HEK293 (cell line): ENCODE data around the gene TNS3.

Experiments used
- CTCF ChIA-PET: fragments of 350-600 bp; formaldehyde crosslinking; extraction: SDS; loops from one replicate; lab custom pipeline; 2021; ENCODE audit warnings: antibody characterized with exemption; lab: Yijun Ruan, JAX
- POLR2A ChIA-PET: fragments of 300-600 bp; formaldehyde crosslinking; extraction: SDS; loops from one replicate; lab custom pipeline; 2020; ENCODE audit warnings: antibody characterized with exemption, inconsistent platforms; lab: Yijun Ruan, JAX
- H3K27ac ChIP-seq: fragments of 200-500 bp; sonication (Bioruptor generic); 2 replicates; pipeline ENCODE4 v1.5.1; 2014; ENCODE audit warnings: low read depth, low read length, control low read depth, inconsistent platforms; ENCODE audit errors: extremely low read depth
- H3K36me3 ChIP-seq, 2 experiments: fragments of 200-500 bp in 1 of 2; sonication (Bioruptor generic) in 1 of 2; 1 replicate in 1 of 2; 2 replicates in 1 of 2; pipeline ENCODE4 v1.5.1; 2014 to 2017; ENCODE audit warnings: inconsistent platforms in 2 of 2, low read length in 2 of 2; ENCODE audit not compliant: control insufficient read depth in 2 of 2, insufficient read depth in 1 of 2
- H3K4me1 ChIP-seq: fragments of 200-500 bp; sonication (Bioruptor generic); 2 replicates; pipeline ENCODE4 v1.5.1; 2014; ENCODE audit warnings: mild to moderate bottlenecking, low read length, inconsistent platforms; ENCODE audit not compliant: control insufficient read depth, insufficient read depth
- H3K4me3 ChIP-seq: 2 replicates; pipeline ENCODE4 v1.5.1; 2011; ENCODE audit warnings: low read depth, mild to moderate bottlenecking, control low read depth, low read length, moderate library complexity
- H3K9me3 ChIP-seq: fragments of 200-500 bp; sonication (Bioruptor generic); 2 replicates; pipeline ENCODE4 v1.5.1; 2014; ENCODE audit warnings: low read depth, low read length, inconsistent platforms; ENCODE audit not compliant: control insufficient read depth, insufficient read depth
- EGR2 ChIP-seq: fragments of 450-650 bp; formaldehyde crosslinking; IDR thresholded peaks from 2 replicates; pipeline ENCODE4 v1.5.1; 2016; ENCODE audit warnings: low read depth, missing biosample characterization, missing genetic modification characterization
- KLF10 ChIP-seq: fragments of 450-650 bp; IDR thresholded peaks from 2 replicates; pipeline ENCODE4 v1.5.1; 2018; ENCODE audit warnings: missing biosample characterization, mild to moderate bottlenecking, missing genetic modification characterization
- RBAK ChIP-seq: fragments of 450-650 bp; formaldehyde crosslinking; IDR thresholded peaks from 2 replicates; pipeline ENCODE4 v1.5.1; 2016; ENCODE audit warnings: missing biosample characterization, missing genetic modification characterization
- SP7 ChIP-seq: fragments of 450-650 bp; formaldehyde crosslinking; IDR thresholded peaks from 2 replicates; pipeline ENCODE4 v1.5.1; 2016; ENCODE audit warnings: missing biosample characterization, missing genetic modification characterization
- TRIM28 ChIP-seq: IDR thresholded peaks from 2 replicates; pipeline ENCODE4 v1.6.1; 2011; ENCODE audit warnings: low read length, control low read depth, borderline replicate concordance
- ZFHX2 ChIP-seq: fragments of 450-650 bp; formaldehyde crosslinking; conservative IDR thresholded peaks from 2 replicates; pipeline ENCODE4 v1.5.1; 2016; ENCODE audit warnings: missing biosample characterization, missing genetic modification characterization
- ZFP41 ChIP-seq: fragments of 450-650 bp; formaldehyde crosslinking; IDR thresholded peaks from 2 replicates; pipeline ENCODE4 v1.5.1; 2016; ENCODE audit warnings: missing biosample characterization, missing genetic modification characterization, borderline replicate concordance
- ZIC2 ChIP-seq: fragments of 450-650 bp; formaldehyde crosslinking; IDR thresholded peaks from 2 replicates; pipeline ENCODE4 v1.5.1; 2016; ENCODE audit warnings: missing biosample characterization, missing genetic modification characterization
- ZNF140 ChIP-seq: fragments of 450-650 bp; formaldehyde crosslinking; IDR thresholded peaks from 2 replicates; pipeline ENCODE4 v1.5.1; 2016; ENCODE audit warnings: missing biosample characterization, missing genetic modification characterization
- ZNF2 ChIP-seq: fragments of 450-650 bp; formaldehyde crosslinking; IDR thresholded peaks from 2 replicates; pipeline ENCODE4 v1.5.1; 2016; ENCODE audit warnings: missing biosample characterization, missing genetic modification characterization
- ZNF223 ChIP-seq: fragments of 450-650 bp; formaldehyde crosslinking; IDR thresholded peaks from 2 replicates; pipeline ENCODE4 v1.5.1; 2016; ENCODE audit warnings: missing biosample characterization, missing genetic modification characterization
- ZNF311 ChIP-seq: fragments of 450-650 bp; formaldehyde crosslinking; IDR thresholded peaks from 2 replicates; pipeline ENCODE4 v1.5.1; 2017; ENCODE audit warnings: missing biosample characterization, missing genetic modification characterization, borderline replicate concordance
- ZNF366 ChIP-seq: fragments of 450-650 bp; formaldehyde crosslinking; conservative IDR thresholded peaks from 2 replicates; pipeline ENCODE4 v1.5.1; 2016; ENCODE audit warnings: missing biosample characterization, missing genetic modification characterization
- ZNF530 ChIP-seq: fragments of 450-650 bp; formaldehyde crosslinking; IDR thresholded peaks from 2 replicates; pipeline ENCODE4 v1.5.1; 2016; ENCODE audit warnings: low read depth, missing biosample characterization, missing genetic modification characterization
- ZNF677 ChIP-seq: fragments of 450-650 bp; IDR thresholded peaks from 2 replicates; pipeline ENCODE4 v1.5.0; 2018; ENCODE audit warnings: missing biosample characterization, mild to moderate bottlenecking, missing genetic modification characterization, moderate library complexity
- ZNF785 ChIP-seq: fragments of 450-650 bp; formaldehyde crosslinking; IDR thresholded peaks from 2 replicates; pipeline ENCODE4 v1.5.1; 2016; ENCODE audit warnings: missing biosample characterization, missing genetic modification characterization
- ZNF837 ChIP-seq: fragments of 450-650 bp; formaldehyde crosslinking; IDR thresholded peaks from 2 replicates; pipeline ENCODE4 v1.5.1; 2016; ENCODE audit warnings: missing biosample characterization, missing genetic modification characterization
- ZSCAN4 ChIP-seq: fragments of 450-650 bp; formaldehyde crosslinking; IDR thresholded peaks from 2 replicates; pipeline ENCODE4 v1.5.1; 2017; ENCODE audit warnings: missing biosample characterization, missing genetic modification characterization
- ZXDB ChIP-seq: fragments of 450-650 bp; formaldehyde crosslinking; IDR thresholded peaks from 2 replicates; pipeline ENCODE4 v1.5.1; 2016; ENCODE audit warnings: missing biosample characterization, missing genetic modification characterization
- TF ChIP-seq, protein P1 (sequence below): sonication (generic); formaldehyde crosslinking; IDR thresholded peaks from 2 replicates; pipeline ENCODE4 v1.8.1; 2022; ENCODE audit warnings: mild to moderate bottlenecking, moderate library complexity, missing genetic modification reagents
- TF ChIP-seq, protein P2 (sequence below): fragments of 450-650 bp; formaldehyde crosslinking; IDR thresholded peaks from 2 replicates; pipeline ENCODE4 v1.5.1; 2017; ENCODE audit warnings: missing biosample characterization, missing genetic modification characterization
- TF ChIP-seq, protein P3 (sequence below): fragments of 450-650 bp; formaldehyde crosslinking; conservative IDR thresholded peaks from 2 replicates; pipeline ENCODE4 v1.5.1; 2016; ENCODE audit warnings: low read depth, missing biosample characterization, missing genetic modification characterization
- TF ChIP-seq, protein P4 (sequence below): fragments of 450-650 bp; formaldehyde crosslinking; IDR thresholded peaks from 2 replicates; pipeline ENCODE4 v1.5.1; 2016; ENCODE audit warnings: missing biosample characterization, missing genetic modification characterization

Gene TNS3

GRCh38 chr7:47471358-47471703 lies 110.6 kb downstream of the TNS3 start:
- Histone ChIP-seq H3K4me1 (peaks cover 3% of the 10 kb centered on the region; the same call in 1 of the 2 replicates), H3K4me3 (no peak overlapping the region), H3K9me3 (no peaks in the 10 kb centered on the region), H3K36me3 (no peaks in the 10 kb centered on the region), H3K27ac (no peak overlapping the region)
- POLR2A ChIA-PET: no interaction called here
- CTCF ChIA-PET: interaction anchor here (1.4 kb wide), 1 partner anchor 205 kb away, joined by 3 read pairs; no protein-coding TSS in a partner anchor
- TF ChIP-seq TRIM28 (no peak), KLF10 (tag by site-specific recombination) (no peak), ZFP41 (tag by site-specific recombination) (no peak), SP7 (tag by site-specific recombination) (no peak), ZNF530 (tag by site-specific recombination) (no peak), ZXDB (no peak), ZNF140 (tag by site-specific recombination) (no peak), ZNF785 (tag by site-specific recombination) (no peak), ZNF223 (tag by site-specific recombination) (no peak), ZNF366 (tag by site-specific recombination) (no peak), ZNF677 (tag by site-specific recombination) (no peak), ZSCAN4 (tag by site-specific recombination) (no peak), ZNF311 (no peak)
- TF ChIP-seq, protein P1, sequence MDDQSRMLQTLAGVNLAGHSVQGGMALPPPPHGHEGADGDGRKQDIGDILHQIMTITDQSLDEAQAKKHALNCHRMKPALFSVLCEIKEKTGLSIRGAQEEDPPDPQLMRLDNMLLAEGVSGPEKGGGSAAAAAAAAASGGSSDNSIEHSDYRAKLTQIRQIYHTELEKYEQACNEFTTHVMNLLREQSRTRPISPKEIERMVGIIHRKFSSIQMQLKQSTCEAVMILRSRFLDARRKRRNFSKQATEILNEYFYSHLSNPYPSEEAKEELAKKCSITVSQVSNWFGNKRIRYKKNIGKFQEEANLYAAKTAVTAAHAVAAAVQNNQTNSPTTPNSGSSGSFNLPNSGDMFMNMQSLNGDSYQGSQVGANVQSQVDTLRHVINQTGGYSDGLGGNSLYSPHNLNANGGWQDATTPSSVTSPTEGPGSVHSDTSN (CRISPR knock-in tag): no peak
- TF ChIP-seq, protein P2, sequence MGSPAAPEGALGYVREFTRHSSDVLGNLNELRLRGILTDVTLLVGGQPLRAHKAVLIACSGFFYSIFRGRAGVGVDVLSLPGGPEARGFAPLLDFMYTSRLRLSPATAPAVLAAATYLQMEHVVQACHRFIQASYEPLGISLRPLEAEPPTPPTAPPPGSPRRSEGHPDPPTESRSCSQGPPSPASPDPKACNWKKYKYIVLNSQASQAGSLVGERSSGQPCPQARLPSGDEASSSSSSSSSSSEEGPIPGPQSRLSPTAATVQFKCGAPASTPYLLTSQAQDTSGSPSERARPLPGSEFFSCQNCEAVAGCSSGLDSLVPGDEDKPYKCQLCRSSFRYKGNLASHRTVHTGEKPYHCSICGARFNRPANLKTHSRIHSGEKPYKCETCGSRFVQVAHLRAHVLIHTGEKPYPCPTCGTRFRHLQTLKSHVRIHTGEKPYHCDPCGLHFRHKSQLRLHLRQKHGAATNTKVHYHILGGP: no peak
- TF ChIP-seq, protein P3, sequence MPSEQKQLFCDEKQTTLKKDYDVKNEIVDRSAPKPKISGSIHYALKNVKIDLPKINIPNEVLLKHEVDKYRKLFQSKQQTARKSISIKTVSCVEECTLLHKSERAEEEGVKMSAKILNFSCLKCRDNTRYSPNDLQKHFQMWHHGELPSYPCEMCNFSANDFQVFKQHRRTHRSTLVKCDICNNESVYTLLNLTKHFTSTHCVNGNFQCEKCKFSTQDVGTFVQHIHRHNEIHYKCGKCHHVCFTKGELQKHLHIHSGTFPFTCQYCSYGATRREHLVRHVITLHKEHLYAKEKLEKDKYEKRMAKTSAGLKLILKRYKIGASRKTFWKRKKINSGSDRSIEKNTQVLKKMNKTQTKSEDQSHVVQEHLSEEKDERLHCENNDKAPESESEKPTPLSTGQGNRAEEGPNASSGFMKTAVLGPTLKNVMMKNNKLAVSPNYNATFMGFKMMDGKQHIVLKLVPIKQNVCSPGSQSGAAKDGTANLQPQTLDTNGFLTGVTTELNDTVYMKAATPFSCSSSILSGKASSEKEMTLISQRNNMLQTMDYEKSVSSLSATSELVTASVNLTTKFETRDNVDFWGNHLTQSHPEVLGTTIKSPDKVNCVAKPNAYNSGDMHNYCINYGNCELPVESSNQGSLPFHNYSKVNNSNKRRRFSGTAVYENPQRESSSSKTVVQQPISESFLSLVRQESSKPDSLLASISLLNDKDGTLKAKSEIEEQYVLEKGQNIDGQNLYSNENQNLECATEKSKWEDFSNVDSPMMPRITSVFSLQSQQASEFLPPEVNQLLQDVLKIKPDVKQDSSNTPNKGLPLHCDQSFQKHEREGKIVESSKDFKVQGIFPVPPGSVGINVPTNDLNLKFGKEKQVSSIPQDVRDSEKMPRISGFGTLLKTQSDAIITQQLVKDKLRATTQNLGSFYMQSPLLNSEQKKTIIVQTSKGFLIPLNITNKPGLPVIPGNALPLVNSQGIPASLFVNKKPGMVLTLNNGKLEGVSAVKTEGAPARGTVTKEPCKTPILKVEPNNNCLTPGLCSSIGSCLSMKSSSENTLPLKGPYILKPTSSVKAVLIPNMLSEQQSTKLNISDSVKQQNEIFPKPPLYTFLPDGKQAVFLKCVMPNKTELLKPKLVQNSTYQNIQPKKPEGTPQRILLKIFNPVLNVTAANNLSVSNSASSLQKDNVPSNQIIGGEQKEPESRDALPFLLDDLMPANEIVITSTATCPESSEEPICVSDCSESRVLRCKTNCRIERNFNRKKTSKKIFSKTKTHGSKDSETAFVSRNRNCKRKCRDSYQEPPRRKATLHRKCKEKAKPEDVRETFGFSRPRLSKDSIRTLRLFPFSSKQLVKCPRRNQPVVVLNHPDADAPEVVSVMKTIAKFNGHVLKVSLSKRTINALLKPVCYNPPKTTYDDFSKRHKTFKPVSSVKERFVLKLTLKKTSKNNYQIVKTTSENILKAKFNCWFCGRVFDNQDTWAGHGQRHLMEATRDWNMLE (tag by site-specific recombination): no peak

- CTCF ChIA-PET: interaction anchor here (0.6 to 1.4 kb wide), 2 partner anchors 35 to 205 kb away, joined by 3 read pairs; no protein-coding TSS in a partner anchor
- H3K4me1 ChIP-seq: peaks cover 3% of the 10 kb centered on the region; the same call in 1 of the 2 replicates
- TF ChIP-seq RBAK (tag by site-specific recombination) (no peak), ZSCAN4 (tag by site-specific recombination) (no peak), ZNF837 (tag by site-specific recombination) (no peak), ZFHX2 (tag by site-specific recombination) (peak; percentile 37; the same call in 1 of the 2 replicates), ZNF2 (tag by site-specific recombination) (no peak), EGR2 (peak; percentile 18; the same call in 1 of the 2 replicates), ZIC2 (tag by site-specific recombination) (peak; percentile 32)
- TF ChIP-seq, protein P4, sequence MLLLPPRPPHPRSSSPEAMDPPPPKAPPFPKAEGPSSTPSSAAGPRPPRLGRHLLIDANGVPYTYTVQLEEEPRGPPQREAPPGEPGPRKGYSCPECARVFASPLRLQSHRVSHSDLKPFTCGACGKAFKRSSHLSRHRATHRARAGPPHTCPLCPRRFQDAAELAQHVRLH (tag by site-specific recombination): no peak
Measured at GRCh38 chr7:47470567-47471357, 111.1 kb downstream of the TNS3 start.

More at GRCh38 chr7:47470567-47471357, 111.1 kb downstream of the TNS3 start:
- Histone ChIP-seq H3K4me3 (no peak overlapping the region), H3K27ac (no peak overlapping the region), H3K36me3 (no peaks in the 10 kb centered on the region), H3K9me3 (no peaks in the 10 kb centered on the region)
- POLR2A ChIA-PET: interaction anchor here (0.7 kb wide), 1 partner anchor 15 kb away, joined by 3 read pairs; no protein-coding TSS in a partner anchor
